Superior temporal gyrus (tissue), 1 donor: ENCODE results near the gene VSIR.

Source experiments
- DNase-seq: peaks from one replicate; pipeline ENCODE4 v3.0.0-alpha.2; 2016; ENCODE audit errors: extremely low spot score

The VSIR gene

DNA sequence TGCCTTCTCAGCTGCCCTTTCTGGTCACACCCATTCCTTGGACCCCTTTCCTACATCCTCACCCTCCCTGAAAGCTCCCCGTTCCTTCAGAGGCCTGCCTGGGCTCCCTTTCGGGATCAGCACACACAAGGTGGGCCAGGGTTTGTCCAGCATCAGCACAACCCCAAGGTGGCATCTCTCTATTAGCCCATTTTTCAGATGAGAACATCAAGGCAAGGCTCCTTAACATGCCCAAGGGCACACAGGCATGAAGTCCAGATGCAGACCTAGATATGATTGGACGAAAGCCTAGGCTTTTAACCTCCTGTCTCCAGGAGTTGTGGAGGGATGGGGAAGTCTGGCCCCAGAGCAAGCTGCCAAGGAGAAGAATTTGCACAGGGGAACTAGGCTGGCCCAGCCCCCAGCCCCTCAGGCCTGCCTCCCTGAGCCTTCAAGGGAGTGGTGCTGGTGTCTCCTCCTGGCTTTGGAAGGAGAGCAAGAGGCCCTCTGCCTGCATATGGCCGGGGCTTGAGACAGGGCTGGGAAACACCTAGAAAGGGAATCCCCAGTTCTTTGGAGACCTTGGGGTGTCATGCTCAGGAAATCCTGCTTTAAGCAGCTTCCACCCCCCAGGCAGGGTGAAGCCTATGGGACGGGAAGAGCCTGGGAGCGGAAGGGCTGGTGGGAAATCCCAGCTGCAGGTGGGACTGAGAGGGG, 9.0 kb upstream of the VSIR start:
- no peak for DNase-seq

DNA sequence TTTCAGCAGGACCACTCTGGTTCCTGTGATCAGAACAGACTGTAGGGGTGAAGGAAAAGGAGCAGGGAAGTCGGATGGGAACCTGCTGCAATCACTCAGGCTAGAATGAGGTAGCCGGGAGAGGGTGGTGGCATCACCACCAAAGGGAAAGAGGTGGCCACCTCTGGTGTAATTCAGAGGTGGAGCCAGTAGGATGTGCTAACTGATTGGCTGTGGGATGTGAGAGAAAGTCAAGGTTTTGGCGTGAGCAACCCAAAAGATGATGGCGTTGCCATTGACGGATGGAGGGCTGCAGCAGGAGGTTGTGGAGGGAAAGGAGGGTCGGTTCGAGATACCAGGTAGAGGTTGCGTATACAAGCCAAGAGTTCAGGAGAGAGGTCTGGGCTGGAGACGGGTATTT, 7.4 kb upstream of the VSIR start:
- DNase-seq = no peak

DNA sequence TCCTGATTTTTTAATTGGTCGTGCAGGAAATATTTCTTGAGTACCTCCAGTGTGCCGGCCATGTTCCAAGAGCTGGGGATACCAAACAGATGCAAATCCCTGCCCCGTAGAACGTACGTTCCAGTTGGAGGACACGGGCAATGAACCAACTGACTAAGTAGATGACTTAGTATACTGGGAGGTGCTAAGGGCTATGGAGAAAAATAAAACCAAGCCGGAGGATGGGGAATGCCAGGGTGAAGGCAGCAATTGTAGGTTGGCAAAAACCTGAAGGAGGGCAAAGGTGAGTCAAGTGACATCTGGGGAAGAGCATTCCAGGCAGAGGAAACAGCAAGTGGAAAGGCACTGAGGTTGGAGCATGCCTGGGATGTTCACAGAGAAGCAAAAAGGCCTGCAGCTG, 6.8 kb upstream of the VSIR start:
- DNase-seq = no peak

DNA sequence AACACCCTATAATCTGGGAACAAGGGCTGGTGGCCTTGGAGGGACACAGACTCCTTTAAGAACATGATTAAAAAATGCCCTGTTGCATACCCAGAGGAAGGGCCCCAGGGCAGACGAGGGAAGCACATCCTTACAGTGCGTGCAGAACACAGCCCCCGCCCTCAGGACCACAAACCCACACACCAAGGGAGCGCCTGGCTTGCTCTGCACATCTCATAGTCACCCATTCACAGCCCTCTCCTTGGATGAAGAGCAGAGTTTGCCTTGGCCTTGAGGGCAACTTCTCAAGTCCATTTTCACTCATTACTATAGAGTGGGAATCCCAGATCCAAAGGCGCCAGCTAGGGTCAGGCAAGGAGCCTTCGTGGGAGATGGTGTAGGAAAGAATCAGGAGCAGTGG, 6.3 kb upstream of the VSIR start:
- no peak for DNase-seq

DNA sequence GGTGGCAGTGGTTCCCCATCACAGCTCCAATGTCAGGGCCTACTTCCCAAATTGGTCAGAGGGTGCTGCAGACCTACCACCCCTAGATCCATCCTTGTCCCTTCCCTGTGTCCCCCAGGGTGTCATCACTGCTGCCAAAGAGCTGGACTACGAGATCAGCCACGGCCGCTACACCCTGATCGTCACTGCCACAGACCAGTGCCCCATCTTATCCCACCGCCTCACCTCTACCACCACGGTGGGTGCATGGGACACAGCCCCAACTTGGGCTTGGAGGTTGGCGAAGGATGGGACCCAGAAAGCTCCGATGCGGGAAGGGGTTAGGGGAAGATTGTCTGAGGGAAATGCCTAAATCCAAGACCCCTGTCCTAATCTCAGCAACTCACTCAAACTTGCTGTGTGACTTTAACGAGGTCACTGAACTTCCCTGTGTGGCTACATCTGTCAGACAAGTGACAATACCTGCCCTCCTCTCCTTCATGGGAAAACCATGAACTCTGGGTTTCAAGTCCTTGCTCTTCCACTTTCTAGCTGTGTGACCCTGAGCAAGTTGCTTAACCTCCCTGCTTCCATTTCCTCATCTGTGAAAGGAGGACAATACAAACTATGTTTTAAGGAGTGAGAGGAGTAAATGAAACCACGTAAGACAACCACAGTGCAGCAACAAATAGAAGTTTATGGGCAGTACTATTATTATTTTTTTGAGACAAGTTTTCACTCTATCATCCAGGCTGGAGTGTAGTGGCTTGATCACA, 4.9 kb upstream of the VSIR start:
- no peak for DNase-seq

DNA sequence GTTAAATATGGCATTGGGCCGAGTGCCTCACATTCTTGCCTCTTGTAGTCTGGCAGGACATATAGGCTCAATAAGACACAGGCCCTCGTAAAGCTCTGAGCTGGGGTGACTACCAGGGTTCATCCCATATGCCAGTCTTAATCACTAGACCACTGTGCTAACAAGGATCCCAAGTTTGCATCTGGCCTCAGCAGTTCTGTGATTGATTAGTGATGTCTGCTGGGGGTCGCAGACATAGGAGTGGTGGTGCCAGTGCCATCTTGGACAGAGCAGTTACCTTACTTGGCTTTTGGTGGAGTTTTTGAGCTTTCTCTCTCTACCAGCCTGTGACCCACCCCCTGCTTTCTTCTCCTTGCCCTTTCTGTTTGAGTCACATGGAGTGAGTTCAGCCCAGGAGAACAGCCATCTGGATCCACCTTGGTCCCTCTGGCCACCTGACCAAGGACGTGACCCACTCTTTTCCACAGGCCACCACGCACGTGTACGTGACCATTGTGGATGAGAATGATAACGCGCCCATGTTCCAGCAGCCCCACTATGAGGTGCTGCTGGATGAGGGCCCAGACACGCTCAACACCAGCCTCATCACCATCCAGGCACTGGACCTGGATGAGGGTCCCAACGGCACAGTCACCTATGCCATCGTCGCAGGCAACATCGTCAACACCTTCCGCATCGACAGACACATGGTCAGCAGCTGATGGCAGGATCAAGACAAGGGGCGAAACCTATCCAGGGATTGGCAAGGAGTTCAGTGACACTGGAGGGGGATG, 4.1 kb upstream of the VSIR start:
- no peak for DNase-seq

DNA sequence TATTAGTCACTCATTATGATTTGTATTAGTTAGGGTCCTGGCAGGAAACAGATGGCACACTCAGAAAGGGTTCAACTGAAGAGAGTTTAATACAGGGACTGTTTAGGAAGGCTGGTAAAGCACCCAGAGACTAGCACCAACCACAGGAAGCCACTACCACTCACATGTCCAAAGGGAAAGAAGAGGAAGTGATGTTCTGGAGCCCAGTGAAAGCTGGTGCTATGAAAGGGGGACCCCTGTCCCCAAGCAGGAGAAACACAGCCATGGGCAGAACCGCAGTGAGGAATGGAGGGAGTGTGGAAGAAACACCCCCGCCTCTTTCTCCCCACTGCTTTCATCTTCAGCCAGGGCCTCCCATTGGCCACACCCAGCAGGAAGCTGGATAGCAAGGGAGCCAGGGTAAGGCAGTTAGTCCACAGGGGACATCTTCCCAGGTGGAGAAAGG, 3.2 kb upstream of the VSIR start:
- DNase-seq = no peak

DNA sequence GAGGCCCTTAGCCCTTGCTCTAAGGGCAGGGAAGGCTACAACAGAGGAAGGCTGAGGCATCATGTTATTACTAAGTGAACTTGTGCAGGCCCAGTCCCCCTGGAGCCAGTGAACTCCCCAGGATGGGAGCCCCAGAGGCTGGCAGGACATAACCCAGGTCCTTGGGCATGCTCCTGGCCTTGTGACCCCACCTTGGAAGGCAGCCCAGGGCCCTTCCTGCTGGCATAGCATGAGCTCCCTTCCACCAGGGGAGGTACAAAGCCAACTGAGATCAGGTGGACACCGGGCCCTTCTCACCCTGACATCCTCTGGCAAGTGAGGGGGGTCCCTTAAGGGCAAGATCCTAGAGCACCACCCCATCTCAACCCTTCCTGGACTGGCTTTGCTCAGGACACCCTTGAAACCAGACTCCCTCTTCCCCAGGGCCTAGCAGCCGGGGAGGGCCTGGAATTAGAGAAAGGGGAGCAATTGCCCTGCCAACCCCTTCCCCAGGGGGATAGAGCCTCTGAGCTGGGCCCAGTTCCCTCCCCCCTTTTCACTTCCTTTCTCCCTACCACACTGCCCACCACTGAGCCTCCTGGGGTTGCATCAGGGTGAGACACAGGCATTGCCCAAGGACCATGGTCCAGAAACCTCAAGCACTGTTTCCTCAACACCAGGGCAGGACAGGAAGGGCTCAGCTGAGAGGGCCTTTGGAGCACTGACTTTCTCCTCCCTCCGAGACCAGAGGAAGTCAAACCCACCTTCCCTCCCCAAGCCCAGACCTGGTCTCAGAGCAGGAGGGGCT, 1.8 kb upstream of the VSIR start:
- DNase-seq = no peak

DNA sequence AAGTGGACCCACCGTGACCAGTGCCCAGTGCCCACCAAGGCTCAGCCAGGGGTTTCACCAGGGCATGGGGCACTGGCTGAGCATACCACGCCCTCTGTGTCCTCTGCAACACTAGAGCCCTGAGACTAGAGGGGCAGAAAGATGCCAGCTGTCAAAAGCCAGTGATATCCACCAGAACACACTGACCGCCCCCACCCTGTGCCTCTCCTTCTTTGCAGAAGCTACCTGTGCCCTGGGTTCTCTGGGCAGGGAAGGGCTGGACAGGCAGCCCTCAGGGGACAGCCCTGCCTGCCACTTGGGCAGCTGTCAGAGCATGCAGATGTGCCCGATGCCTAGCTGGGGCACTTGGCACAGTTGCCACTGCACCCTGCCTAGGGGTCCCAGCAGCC, 494 bp downstream of the VSIR start:
- no peak for DNase-seq

DNA sequence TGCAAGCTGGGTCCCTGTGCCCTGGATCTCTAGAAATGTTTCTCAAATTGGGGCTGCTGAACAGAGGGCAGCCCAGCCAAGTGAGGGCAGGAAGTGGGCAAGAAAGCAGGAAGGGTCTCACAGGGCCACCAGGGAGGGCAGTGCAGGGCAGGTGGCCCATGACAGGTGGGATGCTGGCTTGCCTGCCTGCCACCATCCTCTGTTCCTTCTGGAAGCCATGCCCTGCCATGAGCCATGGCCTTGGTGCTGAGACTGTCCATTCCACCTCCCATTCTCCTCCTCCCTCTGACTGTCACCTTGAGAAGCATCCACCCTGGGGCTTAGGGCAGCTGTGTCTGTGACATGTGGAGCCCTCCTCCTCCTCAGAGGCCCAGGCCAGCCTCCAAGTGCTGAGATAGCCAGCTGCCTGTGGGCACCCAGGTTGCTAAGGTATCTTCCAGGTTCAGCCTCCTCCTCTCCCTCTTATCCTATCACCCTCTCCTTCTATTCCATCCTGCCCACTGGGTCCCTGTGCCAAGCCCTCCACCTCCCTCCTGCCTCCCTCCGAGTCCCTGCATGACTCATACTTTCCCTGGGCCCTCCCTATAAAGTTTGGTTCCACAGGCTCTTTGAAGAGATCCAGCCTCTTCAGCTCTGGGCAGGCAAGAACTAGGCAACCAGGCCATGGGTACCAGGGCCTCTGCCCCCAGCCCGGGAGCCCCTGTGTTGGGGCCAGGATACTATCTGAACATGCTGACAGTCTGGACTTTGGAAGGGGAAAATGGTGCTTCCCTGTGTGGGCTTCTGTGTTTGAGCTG, 1.3 kb downstream of the VSIR start:
- no peak for DNase-seq

DNA sequence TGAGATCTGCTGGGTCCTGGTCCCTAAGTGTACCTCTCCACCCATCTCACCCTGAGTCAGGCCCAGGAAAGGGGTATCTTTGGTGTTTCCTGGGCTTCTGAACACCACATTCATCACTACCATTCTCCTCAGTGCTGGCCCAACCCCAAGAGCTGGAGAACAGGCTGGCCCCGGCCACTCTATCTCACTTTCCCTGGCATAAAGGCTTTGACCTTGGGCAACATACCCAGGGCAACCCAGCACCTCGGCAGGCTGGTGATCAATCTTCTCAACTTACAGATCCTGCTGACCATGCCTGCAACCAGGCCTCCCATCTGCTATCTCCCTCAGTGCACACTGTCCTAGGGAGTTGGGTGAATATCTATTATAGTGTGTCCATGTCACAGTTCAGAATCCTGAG, 2.1 kb downstream of the VSIR start:
- DNase-seq = no peak

DNA sequence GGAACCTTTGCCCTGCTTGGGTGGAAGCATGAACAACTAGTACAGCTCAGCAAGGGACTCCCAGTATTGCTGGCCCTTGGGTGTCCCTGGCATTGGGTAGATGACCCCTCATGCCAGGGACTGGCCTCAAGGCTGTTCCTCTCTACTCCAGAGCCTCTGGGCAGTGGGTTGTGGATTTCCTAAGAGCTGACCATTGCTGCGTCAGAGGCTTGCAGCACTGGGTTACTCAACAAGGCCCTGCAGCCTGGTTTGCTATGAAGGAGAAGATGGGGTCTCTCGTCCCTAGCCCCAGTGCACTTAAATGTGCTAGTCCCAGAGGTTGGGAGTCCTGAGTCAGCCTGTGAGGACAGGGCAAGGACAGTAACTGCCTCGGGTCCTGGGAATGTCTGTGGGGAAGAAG, 2.5 kb downstream of the VSIR start:
- no peak for DNase-seq

DNA sequence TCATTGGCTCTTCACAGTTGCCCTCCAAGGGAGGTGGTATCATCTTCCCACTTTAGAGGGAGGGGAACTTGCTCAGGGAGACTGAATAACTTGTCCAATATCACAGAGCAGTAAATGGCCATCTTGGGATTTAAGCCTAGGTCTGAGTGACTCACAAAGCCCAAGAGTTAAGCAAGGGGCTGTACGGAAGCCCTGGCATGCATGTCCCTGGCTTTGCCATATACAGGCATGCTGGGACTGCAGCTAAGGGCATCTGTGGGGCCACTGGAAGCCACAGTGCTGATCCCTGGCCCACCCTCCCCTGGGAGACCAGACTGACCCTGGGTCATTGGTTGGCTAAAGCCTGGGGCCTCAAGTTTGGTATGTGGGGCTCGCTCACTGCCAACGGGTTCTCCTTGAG, 3.1 kb downstream of the VSIR start:
- DNase-seq = no peak

DNA sequence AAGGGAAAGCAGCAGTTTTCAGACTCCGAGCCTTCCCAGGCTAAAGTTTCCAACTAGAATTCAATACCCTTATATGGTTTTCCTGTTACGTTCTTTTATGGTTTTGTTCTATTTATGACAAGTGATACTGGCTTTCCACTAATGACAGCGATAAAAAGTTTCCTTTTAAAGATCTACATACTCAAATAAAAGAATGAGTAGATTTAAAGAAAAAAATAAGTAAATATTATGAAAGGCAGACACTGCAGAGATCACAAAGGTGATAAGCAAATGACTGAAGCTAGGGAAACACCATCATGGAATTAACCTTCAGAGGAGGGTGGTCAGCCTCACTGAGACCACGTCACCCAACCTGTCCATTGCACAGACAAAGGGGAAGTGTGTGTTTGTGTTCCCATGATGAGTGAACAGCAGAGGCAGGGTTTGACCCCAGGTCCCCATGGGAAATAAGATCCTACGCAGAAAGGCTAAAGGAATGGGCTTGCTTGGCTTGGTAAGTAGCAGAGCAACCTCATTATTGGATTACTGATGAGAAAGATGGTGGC, 4.0 kb downstream of the VSIR start:
- no peak for DNase-seq

DNA sequence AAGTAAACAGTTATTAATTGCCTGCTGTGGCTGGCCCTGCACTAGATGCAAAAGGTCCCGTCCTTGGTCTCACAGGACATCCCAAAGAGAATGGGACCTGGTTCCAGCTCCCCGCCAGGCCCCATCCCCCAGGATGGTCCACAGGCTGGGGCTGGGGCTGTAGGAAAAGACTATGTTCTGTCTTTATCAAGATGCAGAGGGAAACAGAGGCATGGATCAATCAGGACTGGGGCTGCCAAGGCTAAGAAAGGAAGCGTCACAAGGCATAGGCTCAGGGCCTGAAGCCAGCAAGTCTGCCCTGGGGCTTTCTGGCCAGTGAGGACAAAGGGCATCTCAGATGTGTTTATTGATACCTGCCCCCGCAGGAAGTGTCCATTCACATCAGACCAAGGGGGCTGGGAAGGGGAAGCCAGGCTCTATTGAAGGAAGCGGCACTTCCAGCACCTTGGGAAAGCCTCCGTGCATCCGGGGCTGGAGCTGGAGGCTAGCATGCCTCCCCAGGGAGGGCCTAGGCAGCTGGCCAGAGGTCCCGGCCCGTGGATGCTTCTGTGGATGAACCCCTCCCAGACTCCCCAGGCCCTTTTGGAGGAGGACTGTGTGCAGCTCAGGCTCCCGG, 5.8 kb downstream of the VSIR start:
- no peak for DNase-seq

DNA sequence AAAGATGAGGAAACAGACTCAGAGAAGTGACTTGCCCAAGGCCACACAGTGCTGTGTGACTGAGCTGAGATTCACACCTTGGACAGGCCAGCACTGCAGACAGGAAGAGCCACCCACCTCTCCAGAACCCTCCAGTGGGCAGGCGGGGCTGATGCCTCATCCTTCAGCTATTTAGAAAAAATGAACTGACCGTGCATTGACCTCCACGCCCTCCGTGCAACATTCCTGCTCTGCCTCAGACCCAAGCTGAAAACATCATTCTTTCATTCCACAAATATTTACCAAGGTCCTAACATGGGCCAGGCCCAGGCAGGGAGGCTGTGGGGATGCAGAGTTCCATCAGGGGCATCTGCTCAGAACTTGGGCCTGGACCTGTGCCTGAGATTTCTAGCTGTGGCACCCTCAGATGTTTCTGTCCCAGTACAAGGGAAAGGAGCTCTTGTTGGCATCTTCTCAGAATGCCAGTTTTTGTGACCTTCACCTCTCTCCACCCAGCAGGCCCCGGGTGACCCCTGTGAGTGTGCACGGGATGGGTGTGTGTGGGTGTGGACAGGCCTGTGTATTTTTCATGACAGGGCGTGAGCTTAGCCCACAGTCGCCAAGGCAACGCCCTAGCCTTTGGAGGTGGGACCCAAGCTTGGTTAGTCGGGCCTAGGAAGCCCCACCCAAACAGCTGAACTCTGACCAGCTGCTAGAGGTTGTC, 6.5 kb downstream of the VSIR start:
- no peak for DNase-seq

DNA sequence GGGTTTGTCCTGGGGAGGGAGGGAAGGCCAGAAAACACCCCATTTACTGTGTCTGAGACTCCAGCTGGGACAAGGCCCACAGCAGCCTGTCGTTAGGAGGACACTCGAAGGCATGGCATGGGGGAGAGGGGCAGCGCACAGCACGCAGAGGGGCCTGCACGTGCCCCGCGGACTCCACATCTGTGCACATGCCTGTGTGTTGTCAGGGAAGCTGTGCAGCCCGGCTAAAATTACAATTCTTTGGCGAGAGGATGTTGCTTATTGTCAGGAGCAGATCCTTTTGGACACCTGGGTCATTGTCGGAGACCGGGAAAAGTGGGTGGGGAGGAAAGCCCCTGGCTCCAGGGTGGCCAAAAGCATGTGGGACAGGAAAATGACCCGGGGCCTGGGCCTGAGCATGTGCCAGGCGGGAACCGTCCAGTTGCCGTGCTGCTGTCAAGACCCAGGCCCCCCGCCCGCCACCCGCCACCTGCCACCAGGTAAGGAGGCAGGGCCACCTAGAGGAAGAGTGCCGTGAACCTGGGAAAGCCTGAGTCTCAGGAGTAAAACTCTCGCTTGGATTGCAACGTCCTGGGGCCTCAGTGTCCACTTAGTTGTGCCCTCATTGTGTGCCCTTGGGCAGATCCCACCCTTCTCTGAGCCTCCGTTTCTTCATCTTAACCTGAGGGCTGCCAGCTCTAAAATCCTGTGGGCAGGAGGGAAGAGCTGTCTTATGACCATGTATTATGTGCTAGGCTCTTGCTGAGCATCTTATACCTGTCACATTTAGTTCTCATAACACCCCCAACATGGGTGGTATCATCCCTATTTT, 7.2 kb downstream of the VSIR start:
- DNase-seq = no peak

DNA sequence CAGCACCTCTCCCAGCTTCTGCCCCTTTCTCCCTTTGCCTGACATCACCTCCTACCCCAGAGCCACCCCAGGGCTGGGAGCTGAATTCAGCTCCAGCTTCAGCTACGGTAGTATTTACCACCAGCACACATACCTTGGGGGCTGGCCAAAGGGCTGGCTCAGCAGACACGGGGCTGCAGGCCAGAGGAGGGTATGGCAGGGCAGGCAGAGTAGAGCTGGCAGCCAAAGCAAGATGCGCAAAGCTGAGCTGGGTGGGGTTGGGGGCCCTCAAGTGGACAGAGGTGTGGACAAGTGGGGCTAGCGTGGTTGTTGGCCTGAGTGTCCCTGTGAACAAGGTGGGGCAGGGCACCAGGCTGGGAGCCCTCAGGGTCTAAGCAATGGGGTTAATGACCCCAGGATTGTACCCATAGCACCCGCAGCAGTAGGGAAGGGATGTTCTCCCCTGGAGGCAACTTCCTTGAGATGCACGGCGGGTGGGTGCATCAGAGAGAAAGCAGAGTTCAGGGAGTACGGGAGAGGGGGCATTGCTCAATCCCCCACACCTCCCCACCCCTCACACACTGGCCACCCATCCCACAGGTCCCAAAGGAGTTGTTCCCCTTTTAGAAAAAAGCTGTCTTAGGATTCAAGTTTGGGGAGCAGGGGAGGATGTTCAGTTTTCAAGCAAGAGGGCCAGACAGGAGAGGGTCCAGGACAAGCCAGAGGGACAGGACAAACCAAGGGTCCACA, 8.0 kb downstream of the VSIR start:
- DNase-seq = no peak
